ENCODE measurements around the gene PLAU.

The PLAU gene

GRCh38 chr10:73910764-73911552 is at the start of gene PLAU:
Gene PLAU, plus strand, starts transcription at chr10:73911132. Its CDS starts 424 bp downstream, at chr10:73911556.
- no peak for DNase-seq

- DNase-seq = no peak
Measured at GRCh38 chr10:73862011-73862410, 48.9 kb upstream of the PLAU start.

GRCh38 chr10:73863039-73863817 is 47.7 kb upstream of the PLAU start:
- no peak for DNase-seq

- no peak for DNase-seq
Measured at GRCh38 chr10:73864229-73864628, 46.7 kb upstream of the PLAU start.

GRCh38 chr10:73865107-73865458 is 45.8 kb upstream of the PLAU start:
- no peak for DNase-seq

GRCh38 chr10:73865459-73866442 is 45.2 kb upstream of the PLAU start:
- no peak for DNase-seq

- no peak for DNase-seq
Measured at GRCh38 chr10:73866621-73867020, 44.3 kb upstream of the PLAU start.

GRCh38 chr10:73867126-73867807 is 43.7 kb upstream of the PLAU start:
- DNase-seq = no peak

GRCh38 chr10:73867871-73868631 is 42.9 kb upstream of the PLAU start:
- DNase-seq = no peak

GRCh38 chr10:73868655-73869195 is 42.2 kb upstream of the PLAU start:
- DNase-seq = no peak

- no peak for DNase-seq
Measured at GRCh38 chr10:73871295-73872189, 39.4 kb upstream of the PLAU start.

- no peak for DNase-seq
Measured at GRCh38 chr10:73872190-73872710, 38.7 kb upstream of the PLAU start.

- no peak for DNase-seq
Measured at GRCh38 chr10:73873142-73873837, 37.6 kb upstream of the PLAU start.

GRCh38 chr10:73873838-73874215 is 37.1 kb upstream of the PLAU start:
- DNase-seq = no peak

GRCh38 chr10:73874267-73875138 is 36.4 kb upstream of the PLAU start, which contains the start of gene CAMK2G:
Gene CAMK2G, minus strand, starts transcription at chr10:73874555. Its CDS starts 94 bp downstream, at chr10:73874461.
- peak; percentile 38 for DNase-seq

GRCh38 chr10:73875139-73875475 is 35.8 kb upstream of the PLAU start:
- no peak for DNase-seq

GRCh38 chr10:73876157-73876556 is 34.8 kb upstream of the PLAU start:
- DNase-seq = no peak

- DNase-seq = no peak
Measured at GRCh38 chr10:73876566-73876965, 34.4 kb upstream of the PLAU start.

Data from NCI-H1092 (cell line).